GM18517 (cell line): Measurements from ENCODE around the gene TMEM273.

ENCODE experiments used
- ATAC-seq: cut with Tn5 transposase; IDR thresholded peaks from one replicate; pipeline ENCODE4 v1.9.1; 2021; ENCODE audit warnings: mild to moderate bottlenecking, moderate library complexity; ENCODE audit not compliant: unreplicated experiment

TMEM273 gene

DNA sequence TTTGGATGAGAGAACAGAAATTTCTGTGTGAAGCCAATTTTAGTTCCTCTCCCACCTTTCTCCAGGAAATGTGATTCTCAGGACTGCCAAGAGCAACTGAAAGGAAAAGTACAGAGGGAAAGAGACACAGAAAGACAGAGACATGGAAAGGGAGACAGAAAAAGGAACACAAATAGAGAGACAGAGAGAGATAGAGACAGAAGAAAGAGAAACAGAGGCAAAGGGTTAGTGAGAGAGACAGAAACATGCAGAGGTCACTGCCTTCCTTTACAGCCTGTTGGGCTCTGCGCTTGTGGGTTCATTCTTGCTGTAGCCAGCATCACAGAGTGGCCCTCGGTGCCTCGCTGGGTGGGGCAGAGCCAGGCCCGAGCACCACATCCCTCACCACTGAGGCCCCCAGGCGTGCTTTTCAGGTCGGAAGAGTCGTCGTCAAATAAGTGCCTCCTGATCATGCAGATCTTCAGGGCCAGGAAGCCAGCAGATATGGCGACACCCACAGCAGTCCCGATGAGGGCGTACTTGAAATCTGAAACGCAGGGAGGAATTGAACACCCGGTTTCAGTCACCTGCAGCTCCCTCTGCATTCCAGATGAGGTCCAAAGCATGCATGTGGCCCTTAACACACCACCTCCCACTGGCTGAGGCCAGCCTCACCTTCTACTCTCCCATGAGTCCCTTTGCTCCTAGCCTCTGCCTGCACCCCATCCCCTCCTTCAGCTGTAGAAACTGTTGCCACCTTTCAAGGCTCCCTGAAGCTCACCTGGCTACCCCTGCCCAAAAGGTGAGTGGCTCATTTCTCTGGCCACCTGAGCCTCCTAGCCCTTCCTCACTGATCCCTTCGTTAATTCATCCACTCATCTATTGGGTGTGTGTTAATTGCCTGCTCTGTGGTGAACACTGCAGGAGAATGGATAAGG lies 21.4 kb downstream of the TMEM273 start:
- ATAC-seq = no peak

DNA sequence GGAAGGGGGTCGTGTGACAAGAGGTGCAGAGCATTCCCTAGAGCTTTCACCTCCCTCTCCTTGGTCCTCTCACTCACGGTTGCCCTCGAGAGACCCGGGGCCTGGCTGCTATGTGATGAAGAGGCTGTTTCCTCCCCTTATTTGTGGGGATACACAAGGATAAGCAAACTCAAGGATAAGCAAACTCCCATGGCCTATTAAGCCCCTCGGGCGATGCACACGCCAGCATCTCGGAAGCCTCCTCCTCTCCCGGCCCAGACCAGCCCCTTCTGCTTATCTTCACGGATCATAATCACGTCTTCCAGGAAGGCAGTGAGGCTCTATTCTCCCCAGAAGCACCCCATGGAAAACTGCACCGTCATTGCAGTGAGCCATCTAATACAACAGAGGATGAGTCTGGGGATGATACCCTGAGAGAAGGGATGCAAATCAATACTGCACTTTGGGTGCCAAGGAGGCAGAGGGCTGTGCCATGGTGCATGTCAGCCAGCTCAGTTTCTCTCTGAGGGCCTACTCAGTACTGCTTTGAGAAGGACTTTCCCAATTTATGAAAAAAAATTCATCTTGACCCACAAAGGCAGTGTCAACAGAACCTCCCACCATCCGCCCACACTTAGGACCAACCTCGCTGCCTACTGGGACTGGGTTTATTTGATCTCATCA lies 22.2 kb downstream of the TMEM273 start:
- no peak for ATAC-seq

DNA sequence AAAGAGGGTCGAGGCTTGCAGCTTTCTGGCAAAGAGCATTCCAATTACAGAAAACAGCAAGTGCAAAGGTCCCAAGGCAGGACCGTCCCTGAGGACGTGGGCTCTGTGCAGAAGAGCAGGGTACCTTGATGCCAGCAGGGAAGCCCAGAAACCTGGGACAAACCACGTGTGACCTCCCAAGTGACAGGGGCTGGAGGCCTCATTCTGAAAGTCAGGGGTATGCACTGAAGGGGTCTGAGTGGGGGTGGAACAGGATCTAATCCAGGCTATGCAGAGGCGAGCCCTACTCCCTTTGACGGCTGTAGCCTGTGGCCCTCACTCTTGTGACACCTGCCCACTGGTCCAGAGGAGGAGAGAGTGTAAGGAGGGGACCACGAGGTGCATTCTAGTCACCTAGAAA lies 22.9 kb downstream of the TMEM273 start:
- ATAC-seq = no peak

DNA sequence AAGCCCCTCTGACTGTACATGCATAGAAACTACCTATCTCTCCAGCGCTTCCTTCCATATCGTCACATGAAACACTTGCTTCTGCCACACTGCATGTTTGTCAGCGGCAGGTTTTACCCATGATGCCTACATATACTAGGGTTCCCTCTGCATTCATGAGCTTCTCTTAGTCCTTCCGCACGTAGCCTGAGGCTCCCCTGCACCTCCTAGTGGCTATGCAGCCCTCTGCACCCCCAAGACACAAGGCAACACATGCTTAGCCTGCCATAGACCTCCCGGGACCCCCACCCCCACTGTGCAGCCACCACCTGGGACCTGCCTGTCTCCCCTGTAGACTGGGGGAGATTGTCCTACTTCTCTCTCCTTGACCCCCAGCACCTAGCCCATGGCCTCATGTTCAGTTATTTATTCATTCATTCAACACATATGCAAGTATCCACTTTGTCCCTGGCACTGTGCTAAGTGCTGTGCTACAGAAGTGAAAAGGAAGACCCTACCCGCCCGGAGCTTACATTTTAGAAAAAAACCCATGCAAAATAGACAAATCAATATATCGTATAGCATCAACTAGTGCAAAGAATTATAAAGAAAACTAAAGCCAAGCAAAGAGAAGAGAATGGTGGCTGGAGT lies 23.5 kb downstream of the TMEM273 start:
- peak; percentile 68 for ATAC-seq

DNA sequence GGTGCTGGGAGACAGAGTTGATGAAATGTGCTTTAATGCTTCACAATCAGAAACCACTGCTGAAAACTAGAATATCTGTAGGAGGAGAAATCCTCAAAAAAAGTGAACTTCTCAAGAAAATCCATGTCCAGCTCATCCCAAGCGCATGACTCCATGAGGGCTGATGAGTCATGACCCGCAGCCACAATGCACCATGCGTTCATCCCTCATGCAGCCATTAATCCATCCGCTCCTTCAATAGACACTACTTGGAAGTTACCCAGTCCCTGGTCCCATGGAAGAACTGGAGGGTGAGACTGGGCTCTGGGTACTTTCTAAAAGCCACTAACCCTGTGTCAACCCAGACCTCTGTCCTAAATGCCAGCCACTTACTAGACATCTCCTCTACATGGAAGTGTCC lies 24.4 kb downstream of the TMEM273 start:
- ATAC-seq = no peak

DNA sequence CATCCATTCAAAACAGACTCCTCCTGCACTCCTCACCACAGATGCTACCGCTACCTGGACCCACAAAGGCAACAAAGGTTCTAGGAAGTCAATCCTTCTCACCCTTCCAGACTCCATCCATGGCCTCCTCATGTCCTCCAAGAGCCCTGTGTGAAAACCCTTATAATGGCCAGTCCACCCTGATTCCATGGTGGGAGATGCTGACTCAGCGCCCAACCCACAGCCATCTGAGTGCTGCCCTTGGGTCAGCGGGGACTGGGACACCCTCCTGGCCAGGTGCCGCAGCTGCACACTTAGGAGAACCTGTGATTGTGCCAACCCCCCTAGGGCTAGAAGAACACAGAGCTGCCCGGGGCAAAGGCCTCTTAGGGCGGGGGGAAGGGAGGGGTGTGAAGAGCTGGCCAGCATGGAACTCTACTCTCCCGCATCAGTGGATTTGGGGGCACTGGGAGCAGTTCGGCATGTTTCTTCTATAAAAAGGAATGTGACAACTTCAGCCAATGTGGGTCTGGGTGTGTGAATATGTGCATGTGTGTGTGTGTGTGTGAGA lies 25.4 kb downstream of the TMEM273 start:
- no peak for ATAC-seq

DNA sequence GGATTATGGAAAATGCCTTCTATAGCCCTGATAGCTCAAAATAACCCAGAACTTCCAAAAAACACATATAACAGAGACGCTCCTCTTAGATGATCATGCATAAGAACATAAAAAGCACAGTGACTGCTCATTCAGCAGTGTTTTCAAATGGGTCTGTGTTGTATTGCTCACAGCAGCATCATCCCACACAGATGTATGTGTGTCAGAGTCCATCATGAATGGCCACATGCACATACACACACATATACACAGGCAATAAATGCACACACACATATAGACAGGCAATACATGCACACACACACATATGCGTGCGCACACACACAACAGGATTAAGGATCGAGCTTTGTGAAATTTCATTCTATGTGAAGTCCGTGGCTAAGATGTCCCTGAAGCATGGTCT lies 26.1 kb downstream of the TMEM273 start:
- ATAC-seq = no peak

DNA sequence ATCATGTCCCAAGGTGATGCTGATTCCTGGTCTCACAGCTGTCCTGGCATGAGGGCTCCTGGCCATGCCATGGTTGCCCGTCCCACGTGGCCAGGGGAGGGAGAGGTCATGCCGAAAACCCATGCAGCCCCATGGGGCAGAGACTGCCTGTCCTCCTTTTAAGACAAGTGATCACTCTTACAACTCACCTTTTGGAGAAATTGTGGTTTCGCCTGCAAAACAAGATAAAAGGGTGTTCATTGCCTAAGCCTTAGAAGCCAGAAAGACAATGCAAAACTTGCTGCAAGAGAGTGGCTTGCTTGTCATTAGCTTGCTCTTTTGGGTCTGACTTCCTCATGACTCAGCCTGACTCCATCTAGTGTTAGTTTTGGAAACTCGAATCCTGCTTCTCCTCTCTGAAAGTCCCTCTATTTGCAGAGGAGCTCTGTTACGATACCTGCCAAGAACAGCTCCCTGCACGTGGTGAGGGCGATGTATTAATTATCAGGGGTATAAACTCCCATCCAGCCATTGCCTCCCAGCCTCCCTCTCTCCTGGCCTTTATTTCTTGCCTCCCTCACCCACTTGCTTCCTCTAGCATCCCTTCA lies 26.7 kb downstream of the TMEM273 start:
- no peak for ATAC-seq

DNA sequence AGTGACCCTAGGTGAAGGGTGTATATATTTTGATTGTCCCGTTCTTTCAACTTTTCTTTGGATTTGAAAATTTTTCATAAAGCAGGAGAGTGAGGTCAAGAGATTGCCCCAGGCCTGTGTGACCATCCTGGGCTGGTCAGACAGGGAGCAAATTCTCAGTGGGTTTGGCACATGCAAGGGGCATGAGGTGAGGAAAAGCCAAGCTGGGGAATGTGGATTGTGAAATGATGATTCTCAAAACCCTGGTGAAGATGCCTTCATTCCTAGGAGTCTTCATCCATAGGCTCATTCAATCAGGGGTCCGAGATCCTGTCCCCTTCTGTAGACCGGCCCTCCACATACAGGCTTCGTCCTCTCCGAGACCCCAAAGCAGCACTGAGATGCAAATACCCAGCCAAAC lies 27.4 kb downstream of the TMEM273 start:
- ATAC-seq = no peak

DNA sequence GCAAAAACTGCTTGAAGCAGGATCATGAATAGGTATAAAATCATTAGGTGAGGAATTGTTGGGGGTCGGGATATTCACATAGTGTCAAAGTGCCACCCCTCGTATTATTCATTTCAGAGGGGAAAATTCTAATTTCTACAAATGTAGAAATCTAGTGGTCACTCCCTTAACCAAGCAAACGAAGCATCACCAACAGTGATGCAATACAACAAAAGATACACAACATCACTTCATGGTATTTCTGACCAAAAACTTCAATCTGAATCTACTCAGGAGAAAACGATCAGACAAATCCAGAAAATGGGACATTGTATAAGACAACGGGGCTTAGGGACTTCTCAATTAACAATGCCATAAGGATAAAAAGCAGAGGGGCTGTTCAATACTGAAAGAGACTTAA lies 28.1 kb downstream of the TMEM273 start:
- ATAC-seq = no peak

DNA sequence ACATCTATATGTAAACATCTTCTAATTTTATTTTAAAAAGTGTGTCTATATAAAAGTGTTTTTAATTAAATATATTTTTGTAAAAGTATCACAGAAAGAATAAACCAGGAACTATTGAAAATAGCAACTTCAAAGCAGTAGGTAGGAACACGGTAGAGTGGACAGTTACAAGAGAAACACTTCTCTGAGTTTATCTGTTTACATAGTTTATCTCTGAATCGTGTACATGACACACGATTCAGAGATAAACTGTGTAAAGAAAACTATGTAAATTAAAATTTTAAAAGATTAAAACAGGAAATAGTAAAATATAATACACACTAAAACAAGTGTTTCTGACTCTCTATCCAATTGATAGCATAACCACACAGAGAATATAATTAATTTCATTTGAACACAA lies 29.3 kb downstream of the TMEM273 start:
- ATAC-seq = no peak

DNA sequence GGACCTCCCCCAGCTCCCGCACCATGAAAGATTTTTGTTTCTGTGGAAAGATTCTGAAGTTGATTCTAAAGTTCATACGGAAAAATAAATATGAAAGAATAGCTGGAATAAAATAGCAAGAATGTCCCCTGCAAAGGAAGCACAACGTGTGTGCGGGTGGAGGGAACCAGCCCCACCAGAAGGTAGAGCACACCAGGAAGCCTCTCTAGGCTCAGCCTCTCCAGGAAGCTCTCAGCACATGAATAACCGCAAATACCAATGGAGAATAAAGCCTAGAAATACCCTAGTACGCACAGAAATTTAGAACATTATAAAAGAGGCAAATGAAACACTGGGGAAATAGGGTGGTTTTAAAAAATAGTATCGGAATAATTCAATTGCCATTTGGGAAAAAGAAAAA lies 29.8 kb downstream of the TMEM273 start:
- no peak for ATAC-seq

DNA sequence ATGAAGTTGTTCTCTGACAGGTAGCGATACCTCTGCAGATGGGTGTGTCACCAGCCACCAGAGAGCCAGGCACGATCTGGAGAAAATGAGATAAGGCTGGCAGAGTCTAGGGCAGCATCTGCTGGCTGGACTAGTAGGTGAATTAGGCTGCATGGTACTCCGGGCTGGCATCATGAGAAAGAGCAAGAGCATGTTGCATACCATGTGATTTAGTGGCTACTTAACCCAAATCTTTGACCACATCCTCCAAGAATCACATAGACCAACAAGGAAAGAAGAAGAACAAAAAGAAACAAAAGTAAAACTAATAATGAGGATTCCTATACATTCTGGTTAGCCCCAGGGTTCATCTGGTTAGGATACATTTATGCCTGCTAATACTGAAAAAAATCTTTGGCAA lies 31.0 kb downstream of the TMEM273 start:
- no peak for ATAC-seq

DNA sequence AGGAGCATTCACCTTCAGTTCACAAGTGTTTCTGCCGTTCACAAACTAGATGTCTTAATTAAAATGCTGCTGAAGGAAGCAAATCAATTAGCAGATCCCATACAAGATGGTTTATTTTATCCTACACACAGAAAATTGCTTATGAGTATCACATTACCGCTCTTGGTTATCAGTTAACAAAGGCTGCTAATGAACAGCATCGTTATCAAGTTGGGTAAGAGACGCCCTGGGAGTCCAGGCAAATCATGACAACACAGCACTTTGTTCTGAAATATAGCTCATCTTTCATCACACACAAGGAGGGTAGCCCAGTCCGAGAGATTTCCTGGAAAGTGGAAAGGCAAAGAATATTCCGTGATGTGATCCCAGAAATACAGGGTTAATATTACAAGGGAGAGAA lies 33.5 kb downstream of the TMEM273 start:
- ATAC-seq = no peak

DNA sequence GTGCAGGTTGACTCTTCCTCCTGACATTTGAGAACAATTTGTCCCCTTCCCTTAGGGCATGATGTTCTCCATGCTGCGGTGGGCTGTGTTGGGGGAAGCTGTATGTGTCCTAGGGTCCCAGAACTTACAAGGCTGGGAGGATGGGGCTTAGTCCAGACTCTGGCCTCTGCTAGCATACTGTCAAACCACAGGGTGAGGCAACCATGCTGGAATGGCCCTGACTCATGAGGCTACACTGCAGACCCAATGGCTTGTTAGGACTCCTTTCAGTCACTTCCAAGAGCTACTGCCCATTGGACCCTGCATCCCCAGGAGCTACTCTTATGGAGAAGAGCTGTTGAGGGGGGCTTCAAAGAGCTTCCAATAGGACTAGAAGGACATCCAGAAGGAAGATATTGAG lies 34.2 kb downstream of the TMEM273 start:
- ATAC-seq = no peak

DNA sequence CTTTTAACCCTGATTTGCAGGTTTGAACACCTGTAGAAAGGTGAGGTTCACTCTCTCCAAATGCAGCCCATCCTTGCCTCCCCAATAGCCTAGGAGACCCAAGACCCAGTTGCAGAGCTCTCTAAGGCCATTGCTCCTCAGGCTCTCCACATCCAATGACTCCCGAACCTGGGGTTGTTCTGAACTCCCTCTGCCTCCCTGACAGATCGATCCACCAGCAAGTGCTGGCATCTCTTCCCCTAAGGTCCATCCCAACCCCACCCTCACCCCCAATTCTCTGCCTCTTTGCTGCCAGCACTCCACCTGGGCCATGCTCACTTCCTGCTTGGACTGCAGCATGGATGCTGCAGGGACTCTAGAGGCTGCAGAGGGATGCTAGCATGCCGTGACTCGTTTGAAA lies 35.1 kb downstream of the TMEM273 start:
- no peak for ATAC-seq

DNA sequence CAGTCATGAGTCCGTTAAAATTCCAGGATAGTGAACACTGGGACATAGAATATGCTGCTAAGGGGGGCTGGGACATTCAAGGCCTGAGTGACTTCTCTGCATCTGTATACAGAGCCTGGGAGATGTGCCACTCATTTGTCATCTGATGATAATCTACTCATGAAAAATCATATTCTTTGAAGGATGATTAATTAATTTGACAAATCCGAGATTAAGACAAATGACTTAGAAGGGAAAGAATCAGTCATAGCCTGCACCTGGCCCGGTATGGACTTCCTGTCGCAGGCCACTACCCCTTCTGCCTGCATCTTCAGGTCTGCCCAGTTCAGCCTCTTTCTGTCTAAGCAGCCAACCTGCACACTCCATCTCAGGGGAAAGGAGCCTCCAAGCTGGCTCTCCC lies 35.5 kb downstream of the TMEM273 start:
- ATAC-seq = no peak

DNA sequence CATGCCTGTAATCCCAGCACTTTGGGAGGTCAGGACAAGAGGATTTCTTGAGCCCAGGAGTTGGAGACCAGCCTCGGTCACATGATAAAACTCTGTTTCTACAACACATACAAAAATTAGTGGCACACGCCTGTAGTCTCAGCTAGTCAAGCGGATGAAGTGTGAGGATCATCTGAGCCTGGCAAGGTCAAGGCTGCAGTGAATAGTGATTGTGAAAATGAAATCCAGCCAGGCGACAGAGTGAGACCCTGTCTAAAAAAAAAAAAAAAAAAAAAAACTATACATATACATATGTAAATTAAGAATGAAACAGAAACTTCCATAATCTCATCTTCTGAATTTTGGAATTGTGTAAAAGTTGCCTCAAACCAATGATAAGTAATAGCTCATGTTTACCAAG lies 36.2 kb downstream of the TMEM273 start:
- ATAC-seq = no peak

DNA sequence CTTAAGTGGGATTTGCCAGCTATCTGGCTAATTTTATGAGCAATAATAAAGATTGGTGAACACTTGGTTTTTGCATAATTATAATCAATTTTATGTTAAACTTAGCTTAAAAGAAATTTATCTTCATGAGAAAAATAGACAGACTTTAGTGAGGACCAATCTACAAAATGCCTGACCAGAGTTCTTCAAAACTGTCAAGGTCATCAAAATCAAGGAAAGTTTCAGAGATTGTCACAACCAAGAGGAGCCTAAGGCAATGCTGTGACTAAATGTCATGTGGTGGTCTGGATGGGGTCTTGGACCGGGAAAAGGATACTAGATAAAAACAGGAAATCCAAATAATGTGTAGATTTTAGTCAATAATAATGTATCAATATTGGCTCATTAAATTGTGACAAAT lies 36.7 kb downstream of the TMEM273 start:
- ATAC-seq = no peak

DNA sequence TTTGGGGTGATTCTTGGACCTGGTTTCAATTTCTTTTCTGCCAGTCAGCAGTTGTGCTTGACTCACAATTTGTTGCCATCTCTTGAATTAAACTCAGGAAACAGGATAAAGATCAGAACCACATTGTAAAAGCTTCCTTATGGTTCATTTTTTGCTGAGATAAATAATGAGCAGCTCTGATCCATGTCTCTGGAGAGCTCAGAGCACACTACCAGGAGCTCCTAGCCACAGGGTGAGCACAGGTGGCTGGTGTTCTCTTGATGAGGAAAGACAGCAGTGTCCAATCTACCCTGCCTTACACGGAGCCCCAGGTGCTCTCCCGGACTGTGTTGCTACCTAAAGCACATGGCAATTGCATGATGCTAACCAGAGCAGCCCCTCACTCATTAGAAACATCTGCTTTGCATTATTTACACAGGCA lies 37.2 kb downstream of the TMEM273 start:
- ATAC-seq = no peak

DNA sequence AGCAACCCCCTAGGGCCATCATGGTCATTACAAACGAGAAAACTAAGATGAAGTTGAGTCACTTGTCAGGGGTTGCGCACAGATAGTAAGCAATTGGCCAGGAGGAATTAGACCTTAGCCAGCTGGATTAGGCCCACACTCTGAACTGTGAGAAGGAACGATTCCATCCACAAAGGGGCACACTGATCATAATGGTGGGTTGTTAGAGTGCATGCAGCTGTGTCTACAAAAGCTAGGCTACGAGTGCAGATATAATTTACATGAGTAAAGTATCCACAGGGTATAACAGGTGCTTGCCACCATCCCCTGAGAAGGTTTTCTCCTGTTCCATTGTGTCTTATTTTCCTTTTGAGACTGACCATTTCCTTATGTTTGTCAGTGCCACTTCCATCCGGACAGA lies 37.8 kb downstream of the TMEM273 start:
- ATAC-seq = no peak
